ENCODE data around the gene SORBS2.

Gene SORBS2

GRCh38 chr4:185809121-185809520 is 2.9 kb downstream of the SORBS2 start:
- FAIRE-seq, result no peak
- no peak for TF ChIP-seq POLR2AphosphoS5 (IDR thresholded peaks at IDR 0.05; ENCODE audit: low read depth, low read length)
- no peak for TF ChIP-seq SPI1 (IDR thresholded peaks at IDR 0.05; ENCODE audit: low read depth, low read length)
- no peak for TF ChIP-seq POU2F2 (IDR thresholded peaks at IDR 0.05; ENCODE audit: low read depth, low read length)
- no peak for TF ChIP-seq TAF1 (IDR thresholded peaks at IDR 0.05; ENCODE audit: low read depth, low read length)
- DNase-seq (ENCODE audit: insufficient read length, low spot score), result no peak

GRCh38 chr4:185805979-185806378 is 6.0 kb downstream of the SORBS2 start:
- FAIRE-seq (no peak), DNase-seq (ENCODE audit: insufficient read length, low spot score) (no peak)
- TF ChIP-seq TAF1 (IDR thresholded peaks at IDR 0.05; ENCODE audit: low read depth, low read length) (no peak), POLR2AphosphoS5 (IDR thresholded peaks at IDR 0.05; ENCODE audit: low read depth, low read length) (no peak), POLR2A (IDR thresholded peaks at IDR 0.05; ENCODE audit: low read depth, low read length) (no peak), SPI1 (IDR thresholded peaks at IDR 0.05; ENCODE audit: low read depth, low read length) (no peak), PAX5 (IDR thresholded peaks at IDR 0.05; ENCODE audit: insufficient read depth, low read length, severe bottlenecking) (no peak), POU2F2 (IDR thresholded peaks at IDR 0.05; ENCODE audit: low read depth, low read length) (no peak)

GRCh38 chr4:185805262-185805802 is 6.7 kb downstream of the SORBS2 start:
- DNase-seq (ENCODE audit: insufficient read length, low spot score) (no peak), FAIRE-seq (no peak)
- TF ChIP-seq SPI1 (IDR thresholded peaks at IDR 0.05; ENCODE audit: low read depth, low read length) (no peak), POLR2AphosphoS5 (IDR thresholded peaks at IDR 0.05; ENCODE audit: low read depth, low read length) (no peak), TAF1 (IDR thresholded peaks at IDR 0.05; ENCODE audit: low read depth, low read length) (no peak), POLR2A (IDR thresholded peaks at IDR 0.05; ENCODE audit: low read depth, low read length) (no peak), PAX5 (IDR thresholded peaks at IDR 0.05; ENCODE audit: insufficient read depth, low read length, severe bottlenecking) (no peak), POU2F2 (IDR thresholded peaks at IDR 0.05; ENCODE audit: low read depth, low read length) (no peak)

GRCh38 chr4:185803022-185803421 is 9.0 kb downstream of the SORBS2 start:
- no peak for TF ChIP-seq POLR2A (IDR thresholded peaks at IDR 0.05; ENCODE audit: low read depth, low read length)
- no peak for TF ChIP-seq TAF1 (IDR thresholded peaks at IDR 0.05; ENCODE audit: low read depth, low read length)
- TF ChIP-seq POLR2AphosphoS5 (IDR thresholded peaks at IDR 0.05; ENCODE audit: low read depth, low read length), result no peak
- no peak for TF ChIP-seq PAX5 (IDR thresholded peaks at IDR 0.05; ENCODE audit: insufficient read depth, low read length, severe bottlenecking)
- TF ChIP-seq SPI1 (IDR thresholded peaks at IDR 0.05; ENCODE audit: low read depth, low read length), result no peak
- TF ChIP-seq POU2F2 (IDR thresholded peaks at IDR 0.05; ENCODE audit: low read depth, low read length), result no peak
- no peak for DNase-seq (ENCODE audit: insufficient read length, low spot score)
- FAIRE-seq, result no peak

GRCh38 chr4:185801471-185801870 is 10.5 kb downstream of the SORBS2 start:
- TF ChIP-seq PAX5 (IDR thresholded peaks at IDR 0.05; ENCODE audit: insufficient read depth, low read length, severe bottlenecking) (no peak), POLR2A (IDR thresholded peaks at IDR 0.05; ENCODE audit: low read depth, low read length) (no peak), POU2F2 (IDR thresholded peaks at IDR 0.05; ENCODE audit: low read depth, low read length) (no peak), POLR2AphosphoS5 (IDR thresholded peaks at IDR 0.05; ENCODE audit: low read depth, low read length) (no peak), TAF1 (IDR thresholded peaks at IDR 0.05; ENCODE audit: low read depth, low read length) (no peak), SPI1 (IDR thresholded peaks at IDR 0.05; ENCODE audit: low read depth, low read length) (no peak)
- FAIRE-seq (no peak), DNase-seq (ENCODE audit: insufficient read length, low spot score) (no peak)

GRCh38 chr4:185800266-185800945 is 11.6 kb downstream of the SORBS2 start:
- no peak for FAIRE-seq
- DNase-seq (ENCODE audit: insufficient read length, low spot score), result no peak
- TF ChIP-seq PAX5 (IDR thresholded peaks at IDR 0.05; ENCODE audit: insufficient read depth, low read length, severe bottlenecking) (no peak), POLR2A (IDR thresholded peaks at IDR 0.05; ENCODE audit: low read depth, low read length) (no peak), POU2F2 (IDR thresholded peaks at IDR 0.05; ENCODE audit: low read depth, low read length) (no peak), SPI1 (IDR thresholded peaks at IDR 0.05; ENCODE audit: low read depth, low read length) (no peak), TAF1 (IDR thresholded peaks at IDR 0.05; ENCODE audit: low read depth, low read length) (no peak), POLR2AphosphoS5 (IDR thresholded peaks at IDR 0.05; ENCODE audit: low read depth, low read length) (no peak)

- TF ChIP-seq SPI1 (IDR thresholded peaks at IDR 0.05; ENCODE audit: low read depth, low read length) (no peak), POU2F2 (IDR thresholded peaks at IDR 0.05; ENCODE audit: low read depth, low read length) (no peak), TAF1 (IDR thresholded peaks at IDR 0.05; ENCODE audit: low read depth, low read length) (no peak), PAX5 (IDR thresholded peaks at IDR 0.05; ENCODE audit: insufficient read depth, low read length, severe bottlenecking) (no peak), POLR2AphosphoS5 (IDR thresholded peaks at IDR 0.05; ENCODE audit: low read depth, low read length) (no peak), POLR2A (IDR thresholded peaks at IDR 0.05; ENCODE audit: low read depth, low read length) (no peak)
- FAIRE-seq, result no peak
- no peak for DNase-seq (ENCODE audit: insufficient read length, low spot score)
Measured at GRCh38 chr4:185799442-185799841, 12.6 kb downstream of the SORBS2 start.

- no peak for FAIRE-seq
- no peak for DNase-seq (ENCODE audit: insufficient read length, low spot score)
- no peak for TF ChIP-seq POLR2A (IDR thresholded peaks at IDR 0.05; ENCODE audit: low read depth, low read length)
- TF ChIP-seq POLR2AphosphoS5 (IDR thresholded peaks at IDR 0.05; ENCODE audit: low read depth, low read length), result no peak
Measured at GRCh38 chr4:185797596-185798338, 14.2 kb downstream of the SORBS2 start.

- no peak for FAIRE-seq
- TF ChIP-seq SPI1 (IDR thresholded peaks at IDR 0.05; ENCODE audit: low read depth, low read length), result no peak
- TF ChIP-seq TAF1 (IDR thresholded peaks at IDR 0.05; ENCODE audit: low read depth, low read length), result no peak
- TF ChIP-seq POU2F2 (IDR thresholded peaks at IDR 0.05; ENCODE audit: low read depth, low read length), result no peak
- no peak for TF ChIP-seq POLR2AphosphoS5 (IDR thresholded peaks at IDR 0.05; ENCODE audit: low read depth, low read length)
- TF ChIP-seq POLR2A (IDR thresholded peaks at IDR 0.05; ENCODE audit: low read depth, low read length), result no peak
- TF ChIP-seq PAX5 (IDR thresholded peaks at IDR 0.05; ENCODE audit: insufficient read depth, low read length, severe bottlenecking), result no peak
- no peak for DNase-seq (ENCODE audit: insufficient read length, low spot score)
Measured at GRCh38 chr4:185797018-185797417, 15.0 kb downstream of the SORBS2 start.

Data from GM12891 (cell line).